Measurements from ENCODE around the gene GNG2. TPM values are rescaled to one million over a fixed set of nuclear protein-coding genes. Genes with fewer than 3 reads are reported as not detected.

Gene GNG2
- total and polyA plus RNA-seq, 4 donors = 5.3 to 31.9 (median 12.5) TPM

- H3K9me3 ChIP-seq (ENCODE audit: control insufficient read depth, low read length) = no peaks in the 10 kb centered on the region
- no peaks in the 10 kb centered on the region for H3K4me1 ChIP-seq (ENCODE audit: control insufficient read depth in 1 of 2, insufficient read depth in 2 of 2, low read length in 2 of 2)
- H3K36me3 ChIP-seq (ENCODE audit: control insufficient read depth in 1 of 2, insufficient read depth in 2 of 2, low read length in 1 of 2) = no peaks in the 10 kb centered on the region
- no peak overlapping the region for H3K4me3 ChIP-seq (ENCODE audit: low read length in 2 of 2)
- no peak overlapping the region for H3K27ac ChIP-seq (ENCODE audit: low read depth in 1 of 2, low read length in 2 of 2)
- peak; percentile 54 for ATAC-seq (ENCODE audit: low FRiP score)
- no peaks in the 10 kb centered on the region for H3K27me3 ChIP-seq (ENCODE audit: control insufficient read depth in 1 of 2, insufficient read depth in 2 of 2, low read length in 1 of 2)
- DNase-seq = no peak
- intact Hi-C loops (cut with DNase I) = no loop called here
- 16 to 25% methylated on average over 2 of the region's 2 CpGs for WGBS, 2 donors
These were observed 12.9 kb downstream of the GNG2 start for GRCh38 chr14:51873221-51873893.

- 93 to 97% methylated on average over 1 of the region's 1 CpG for WGBS, 2 donors
- ATAC-seq (ENCODE audit: low FRiP score) = no peak
- intact Hi-C loops (cut with DNase I) = no loop called here
- Histone ChIP-seq H3K4me1 (ENCODE audit: control insufficient read depth in 1 of 2, insufficient read depth in 2 of 2, low read length in 2 of 2) (no peaks in the 10 kb centered on the region), H3K9me3 (ENCODE audit: control insufficient read depth, low read length) (no peaks in the 10 kb centered on the region), H3K36me3 (ENCODE audit: control insufficient read depth in 1 of 2, insufficient read depth in 2 of 2, low read length in 1 of 2) (no peaks in the 10 kb centered on the region), H3K27ac (ENCODE audit: low read depth in 1 of 2, low read length in 2 of 2) (no peak overlapping the region), H3K27me3 (ENCODE audit: control insufficient read depth in 1 of 2, insufficient read depth in 2 of 2, low read length in 1 of 2) (no peaks in the 10 kb centered on the region), H3K4me3 (ENCODE audit: low read length in 2 of 2) (no peak overlapping the region)
- no peak for DNase-seq
These were observed 17.4 kb downstream of the GNG2 start for GRCh38 chr14:51877810-51878209.

GRCh38 chr14:51879170-51879569, 18.8 kb downstream of the GNG2 start:
- no peaks in the 10 kb centered on the region for H3K36me3 ChIP-seq (ENCODE audit: control insufficient read depth in 1 of 2, insufficient read depth in 2 of 2, low read length in 1 of 2)
- no peaks in the 10 kb centered on the region for H3K27me3 ChIP-seq (ENCODE audit: control insufficient read depth in 1 of 2, insufficient read depth in 2 of 2, low read length in 1 of 2)
- no peaks in the 10 kb centered on the region for H3K9me3 ChIP-seq (ENCODE audit: control insufficient read depth, low read length)
- intact Hi-C loops (cut with DNase I) = no loop called here
- no peak overlapping the region for H3K27ac ChIP-seq (ENCODE audit: low read depth in 1 of 2, low read length in 2 of 2)
- ATAC-seq (ENCODE audit: low FRiP score) (no peak), DNase-seq (no peak)
- no peaks in the 10 kb centered on the region for H3K4me1 ChIP-seq (ENCODE audit: control insufficient read depth in 1 of 2, insufficient read depth in 2 of 2, low read length in 2 of 2)
- H3K4me3 ChIP-seq (ENCODE audit: low read length in 2 of 2) = no peak overlapping the region
- 84 to 88% methylated on average over 1 of the region's 1 CpG for WGBS, 2 donors

- intact Hi-C loops (cut with DNase I) = no loop called here
- Histone ChIP-seq H3K4me1 (ENCODE audit: control insufficient read depth in 1 of 2, insufficient read depth in 2 of 2, low read length in 2 of 2) (no peaks in the 10 kb centered on the region), H3K9me3 (ENCODE audit: control insufficient read depth, low read length) (no peaks in the 10 kb centered on the region), H3K27me3 (ENCODE audit: control insufficient read depth in 1 of 2, insufficient read depth in 2 of 2, low read length in 1 of 2) (no peaks in the 10 kb centered on the region), H3K27ac (ENCODE audit: low read depth in 1 of 2, low read length in 2 of 2) (no peak overlapping the region), H3K4me3 (ENCODE audit: low read length in 2 of 2) (no peak overlapping the region), H3K36me3 (ENCODE audit: control insufficient read depth in 1 of 2, insufficient read depth in 2 of 2, low read length in 1 of 2) (no peaks in the 10 kb centered on the region)
- no peak for ATAC-seq (ENCODE audit: low FRiP score)
- 68% methylated on average over 7 of the region's 7 CpGs for WGBS, 2 donors
- DNase-seq = no peak
These were observed 20.6 kb downstream of the GNG2 start for GRCh38 chr14:51880835-51881580.

- H3K27ac ChIP-seq (ENCODE audit: low read depth in 1 of 2, low read length in 2 of 2) = no peak overlapping the region
- intact Hi-C loops (cut with DNase I) = no loop called here
- WGBS, 2 donors = 43 to 58% methylated on average over 2 of the region's 2 CpGs
These were observed 21.2 kb downstream of the GNG2 start for GRCh38 chr14:51881636-51882035.

DNA sequence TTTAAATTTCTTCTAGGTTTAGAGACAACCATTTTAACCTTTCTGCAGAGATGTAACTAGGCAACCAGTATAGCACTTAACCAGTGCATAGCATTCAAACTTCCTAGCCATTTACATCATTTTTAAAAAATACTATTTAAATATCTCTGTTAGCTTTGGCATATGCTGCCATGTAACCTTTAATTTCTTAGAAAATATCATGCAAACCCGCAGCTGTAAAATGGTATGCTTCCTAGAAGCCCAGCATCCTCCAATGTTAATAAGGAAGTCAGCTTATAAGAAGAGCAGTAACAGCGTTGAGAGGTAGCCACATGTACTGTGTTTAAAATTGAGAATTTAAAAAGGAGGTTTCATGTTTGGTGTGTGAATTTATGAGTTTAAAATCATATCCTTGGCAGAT, 22.8 kb downstream of the GNG2 start:
- Histone ChIP-seq H3K4me3 (ENCODE audit: low read length in 2 of 2) (no peak overlapping the region), H3K27me3 (ENCODE audit: control insufficient read depth in 1 of 2, insufficient read depth in 2 of 2, low read length in 1 of 2) (no peaks in the 10 kb centered on the region), H3K27ac (ENCODE audit: low read depth in 1 of 2, low read length in 2 of 2) (no peak overlapping the region), H3K36me3 (ENCODE audit: control insufficient read depth in 1 of 2, insufficient read depth in 2 of 2, low read length in 1 of 2) (no peaks in the 10 kb centered on the region), H3K4me1 (ENCODE audit: control insufficient read depth in 1 of 2, insufficient read depth in 2 of 2, low read length in 2 of 2) (no peaks in the 10 kb centered on the region), H3K9me3 (ENCODE audit: control insufficient read depth, low read length) (no peaks in the 10 kb centered on the region)
- intact Hi-C loops (cut with DNase I) = no loop called here
- whole genome bisulfite sequencing, 2 donors = 23 to 29% methylated on average over 2 of the region's 2 CpGs
- DNase-seq = no peak
- no peak for ATAC-seq (ENCODE audit: low FRiP score)

More at GRCh38 chr14:51881636-51882035, 21.2 kb downstream of the GNG2 start:
- no peaks in the 10 kb centered on the region for H3K27me3 ChIP-seq (ENCODE audit: control insufficient read depth in 1 of 2, insufficient read depth in 2 of 2, low read length in 1 of 2)
- H3K4me1 ChIP-seq (ENCODE audit: control insufficient read depth in 1 of 2, insufficient read depth in 2 of 2, low read length in 2 of 2) = no peaks in the 10 kb centered on the region
- no peak overlapping the region for H3K4me3 ChIP-seq (ENCODE audit: low read length in 2 of 2)
- H3K36me3 ChIP-seq (ENCODE audit: control insufficient read depth in 1 of 2, insufficient read depth in 2 of 2, low read length in 1 of 2) = no peaks in the 10 kb centered on the region
- no peak for DNase-seq
- no peak for ATAC-seq (ENCODE audit: low FRiP score)
- no peaks in the 10 kb centered on the region for H3K9me3 ChIP-seq (ENCODE audit: control insufficient read depth, low read length)

- Histone ChIP-seq H3K4me3 (ENCODE audit: low read length in 2 of 2) (no peak overlapping the region), H3K36me3 (ENCODE audit: control insufficient read depth in 1 of 2, insufficient read depth in 2 of 2, low read length in 1 of 2) (no peaks in the 10 kb centered on the region), H3K4me1 (ENCODE audit: control insufficient read depth in 1 of 2, insufficient read depth in 2 of 2, low read length in 2 of 2) (no peaks in the 10 kb centered on the region), H3K27ac (ENCODE audit: low read depth in 1 of 2, low read length in 2 of 2) (no peak overlapping the region), H3K27me3 (ENCODE audit: control insufficient read depth in 1 of 2, insufficient read depth in 2 of 2, low read length in 1 of 2) (no peaks in the 10 kb centered on the region), H3K9me3 (ENCODE audit: control insufficient read depth, low read length) (no peaks in the 10 kb centered on the region)
- WGBS, 2 donors = 54 to 56% methylated on average over 7 of the region's 7 CpGs
- intact Hi-C loops (cut with DNase I) = no loop called here
- DNase-seq = no peak
- no peak for ATAC-seq (ENCODE audit: low FRiP score)
These were observed 23.9 kb downstream of the GNG2 start for GRCh38 chr14:51884086-51884927.

DNA sequence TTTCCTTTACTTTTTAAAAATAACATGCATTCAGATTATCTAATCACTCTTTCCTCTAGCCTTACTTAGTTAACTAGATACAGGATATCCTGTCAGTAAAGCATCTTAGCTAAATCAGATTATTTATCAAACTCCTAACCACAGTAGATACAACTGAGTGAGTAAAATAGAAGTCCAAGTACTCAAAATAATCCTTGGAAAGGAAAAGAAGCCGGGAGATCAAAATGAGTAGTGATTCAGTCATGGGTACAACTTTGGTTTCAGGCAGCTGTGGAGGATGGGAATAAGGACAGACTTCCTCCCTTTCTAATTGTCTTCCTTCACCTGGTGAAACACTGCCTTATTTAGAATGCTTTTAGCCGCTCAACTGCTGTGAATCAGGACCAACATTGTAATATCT, 29.4 kb downstream of the GNG2 start:
- no peak for ATAC-seq (ENCODE audit: low FRiP score)
- intact Hi-C loops (cut with DNase I) = no loop called here

More for the DNA sequence above, 29.4 kb downstream of the GNG2 start:
- no peak overlapping the region for H3K4me3 ChIP-seq (ENCODE audit: low read length in 2 of 2)
- no peaks in the 10 kb centered on the region for H3K27me3 ChIP-seq (ENCODE audit: control insufficient read depth in 1 of 2, insufficient read depth in 2 of 2, low read length in 1 of 2)
- H3K36me3 ChIP-seq (ENCODE audit: control insufficient read depth in 1 of 2, insufficient read depth in 2 of 2, low read length in 1 of 2) = no peaks in the 10 kb centered on the region
- H3K27ac ChIP-seq (ENCODE audit: low read depth in 1 of 2, low read length in 2 of 2) = no peak overlapping the region
- no peak for DNase-seq
- no peaks in the 10 kb centered on the region for H3K4me1 ChIP-seq (ENCODE audit: control insufficient read depth in 1 of 2, insufficient read depth in 2 of 2, low read length in 2 of 2)
- WGBS, 2 donors = 46 to 53% methylated on average over 2 of the region's 2 CpGs
- H3K9me3 ChIP-seq (ENCODE audit: control insufficient read depth, low read length) = no peaks in the 10 kb centered on the region
